Measurements from ENCODE around the gene TIAM2. TPM values are rescaled to one million over a fixed set of nuclear protein-coding genes. Genes with fewer than 3 reads are reported as not detected.

TIAM2 gene
- total and polyA plus RNA-seq, 12 donors = 4.0 to 24.7 (median 8.8) TPM

DNA sequence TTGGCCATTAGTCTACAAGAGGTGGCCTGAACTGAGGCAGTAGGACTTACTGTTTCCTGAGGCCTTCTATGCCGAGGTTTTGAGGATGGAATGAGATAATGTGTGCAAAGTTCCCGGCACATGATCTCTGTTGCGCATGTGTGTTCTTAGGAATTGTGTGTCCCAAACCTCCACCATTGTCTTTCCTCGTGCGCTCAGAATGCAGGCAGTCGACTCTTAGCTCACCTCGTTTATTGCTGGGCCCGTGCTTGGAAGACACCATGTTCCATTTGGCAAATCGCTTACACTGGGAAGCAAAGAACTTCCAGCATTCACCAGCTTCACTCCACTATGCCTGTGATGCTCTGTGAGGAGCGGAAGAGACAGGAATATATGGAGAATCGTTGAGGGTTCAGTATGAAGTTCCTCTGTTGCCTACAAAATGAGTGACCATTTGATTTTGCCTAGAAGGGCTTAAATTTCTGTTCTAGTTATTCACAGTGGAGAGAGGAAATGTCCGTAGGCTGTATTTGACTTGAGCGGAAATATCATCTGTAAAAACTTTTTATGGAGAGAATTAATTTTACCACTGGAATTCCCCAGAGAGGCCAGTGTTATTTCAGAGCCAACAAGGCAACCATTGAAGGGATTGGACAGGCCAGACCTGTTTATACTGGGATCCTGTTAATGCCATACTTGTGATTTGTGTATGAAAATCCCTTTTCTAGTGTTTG is 193.0 kb downstream of the TIAM2 start:
- intact Hi-C loops (cut with DNase I) = no loop called here
- H3K27ac ChIP-seq = no peak overlapping the region
- H3K4me1 ChIP-seq (replicated peaks in 1 of 2) = no peaks in the 10 kb centered on the region

DNA sequence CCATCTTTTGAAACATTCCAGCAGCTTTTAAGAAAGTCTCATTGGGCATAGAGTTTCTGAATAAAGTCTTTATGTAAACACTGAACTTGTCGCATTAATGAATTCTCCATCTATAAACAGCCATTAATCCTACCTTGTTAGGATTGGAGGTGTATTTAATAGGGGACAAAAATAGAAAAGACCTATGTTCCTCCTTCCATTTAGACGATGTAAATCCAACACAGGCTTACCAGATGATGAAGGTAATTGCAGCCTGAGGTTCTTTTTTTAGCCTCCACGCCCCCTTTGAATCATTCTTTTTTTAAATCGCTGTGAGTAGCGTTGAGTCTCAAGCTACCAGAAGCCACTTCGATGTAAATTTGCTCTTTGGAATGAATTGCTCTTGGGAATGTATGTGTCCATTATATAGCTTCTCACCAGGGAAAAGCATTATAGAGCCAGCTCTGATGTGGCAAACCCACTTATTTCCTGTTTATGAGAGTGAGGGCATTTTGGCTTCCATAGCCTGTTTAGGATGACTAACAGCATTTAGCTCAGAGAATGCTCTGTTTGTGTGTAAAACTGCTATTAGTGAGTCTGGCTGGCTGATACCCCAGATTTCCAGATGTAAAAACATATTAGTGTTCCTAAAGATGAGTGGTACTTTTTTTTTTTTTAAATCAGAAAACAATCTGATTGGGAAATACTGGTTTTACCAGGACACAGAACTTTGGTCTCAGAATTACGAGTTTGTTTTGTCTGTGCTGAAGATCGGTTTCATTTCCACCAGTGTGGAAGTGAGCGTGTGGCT is 193.8 kb downstream of the TIAM2 start:
- H3K27me3 ChIP-seq = no peaks in the 10 kb centered on the region
- intact Hi-C loops (cut with DNase I) = no loop called here
- H3K4me3 ChIP-seq = no peak overlapping the region
- no peak for DNase-seq
- TF ChIP-seq, protein P1, sequence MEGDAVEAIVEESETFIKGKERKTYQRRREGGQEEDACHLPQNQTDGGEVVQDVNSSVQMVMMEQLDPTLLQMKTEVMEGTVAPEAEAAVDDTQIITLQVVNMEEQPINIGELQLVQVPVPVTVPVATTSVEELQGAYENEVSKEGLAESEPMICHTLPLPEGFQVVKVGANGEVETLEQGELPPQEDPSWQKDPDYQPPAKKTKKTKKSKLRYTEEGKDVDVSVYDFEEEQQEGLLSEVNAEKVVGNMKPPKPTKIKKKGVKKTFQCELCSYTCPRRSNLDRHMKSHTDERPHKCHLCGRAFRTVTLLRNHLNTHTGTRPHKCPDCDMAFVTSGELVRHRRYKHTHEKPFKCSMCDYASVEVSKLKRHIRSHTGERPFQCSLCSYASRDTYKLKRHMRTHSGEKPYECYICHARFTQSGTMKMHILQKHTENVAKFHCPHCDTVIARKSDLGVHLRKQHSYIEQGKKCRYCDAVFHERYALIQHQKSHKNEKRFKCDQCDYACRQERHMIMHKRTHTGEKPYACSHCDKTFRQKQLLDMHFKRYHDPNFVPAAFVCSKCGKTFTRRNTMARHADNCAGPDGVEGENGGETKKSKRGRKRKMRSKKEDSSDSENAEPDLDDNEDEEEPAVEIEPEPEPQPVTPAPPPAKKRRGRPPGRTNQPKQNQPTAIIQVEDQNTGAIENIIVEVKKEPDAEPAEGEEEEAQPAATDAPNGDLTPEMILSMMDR (IDR thresholded peaks at IDR 0.05) = no peak
- TF ChIP-seq POLR2A (IDR thresholded peaks at IDR 0.05) = no peak
- H3K9me3 ChIP-seq (replicated peaks in 1 of 3) = no peaks in the 10 kb centered on the region
- H3K4me1 ChIP-seq (replicated peaks in 1 of 2) = no peaks in the 10 kb centered on the region
- 75 to 83% (median 80%) methylated on average over 9 of the region's 9 CpGs for WGBS, 4 donors
- no peak overlapping the region for H3K27ac ChIP-seq
- no peaks in the 10 kb centered on the region for H3K36me3 ChIP-seq (replicated peaks in 1 of 2)

More for the DNA sequence above, 193.0 kb downstream of the TIAM2 start:
- Histone ChIP-seq H3K4me3 (no peak overlapping the region), H3K9me3 (replicated peaks in 1 of 3) (no peaks in the 10 kb centered on the region), H3K36me3 (replicated peaks in 1 of 2) (no peaks in the 10 kb centered on the region), H3K27me3 (no peaks in the 10 kb centered on the region)
- DNase-seq = no peak
- TF ChIP-seq, protein P1 (IDR thresholded peaks at IDR 0.05) = no peak
- TF ChIP-seq POLR2A (IDR thresholded peaks at IDR 0.05) = no peak
- WGBS, 4 donors = 87 to 96% (median 93%) methylated on average over 13 of the region's 13 CpGs

DNA sequence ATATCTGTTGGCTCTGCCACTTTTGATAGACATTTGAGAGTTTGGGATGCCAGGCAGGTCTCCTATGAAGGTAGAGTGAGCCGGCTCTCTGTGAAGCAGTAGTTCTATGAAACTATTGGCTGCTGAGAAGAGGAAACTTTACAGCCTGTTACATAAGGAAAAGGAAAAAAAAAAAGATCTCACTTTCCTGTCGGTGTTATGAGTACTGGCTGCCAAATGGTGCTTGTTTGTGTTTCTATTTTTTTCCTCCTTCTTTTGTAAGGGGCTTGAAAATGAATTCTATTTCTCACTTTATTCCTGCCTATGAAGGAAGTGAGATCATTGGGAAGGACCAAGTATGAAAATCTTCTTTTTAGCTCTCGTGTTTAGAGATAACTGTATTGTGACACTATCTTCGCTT is 195.6 kb downstream of the TIAM2 start:
- H3K4me1 ChIP-seq (replicated peaks in 1 of 2) = no peaks in the 10 kb centered on the region
- DNase-seq = no peak
- intact Hi-C loops (cut with DNase I) = no loop called here
- H3K36me3 ChIP-seq (replicated peaks in 1 of 2) = no peaks in the 10 kb centered on the region
- WGBS, 4 donors = 61 to 75% (median 71%) methylated on average over 4 of the region's 4 CpGs
- no peak overlapping the region for H3K4me3 ChIP-seq
- no peak overlapping the region for H3K27ac ChIP-seq
- TF ChIP-seq POLR2A (IDR thresholded peaks at IDR 0.05) = no peak
- H3K27me3 ChIP-seq = no peaks in the 10 kb centered on the region
- H3K9me3 ChIP-seq (replicated peaks in 1 of 3) = no peaks in the 10 kb centered on the region

DNA sequence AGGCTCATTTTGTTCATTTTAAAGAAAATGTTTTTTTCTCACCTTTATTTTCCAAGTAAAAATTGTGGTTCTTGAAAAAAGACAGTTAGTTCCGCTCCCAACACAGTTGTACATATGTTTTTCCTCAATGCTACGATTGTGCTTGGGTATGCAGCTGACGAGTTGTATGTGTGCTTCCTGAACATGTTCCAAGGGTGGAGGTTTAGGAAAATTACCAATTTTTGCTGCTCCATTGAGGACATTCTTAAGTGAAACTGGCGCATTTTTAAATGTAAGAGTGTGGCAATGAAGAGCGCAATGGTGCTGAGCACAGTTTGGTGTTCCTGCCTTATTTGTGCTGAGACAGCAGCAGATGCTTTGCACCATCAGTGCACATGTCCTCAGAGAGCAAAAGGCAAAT is 198.4 kb downstream of the TIAM2 start:
- Histone ChIP-seq H3K27ac (no peak overlapping the region), H3K27me3 (no peaks in the 10 kb centered on the region), H3K4me1 (replicated peaks in 1 of 2) (no peaks in the 10 kb centered on the region), H3K9me3 (replicated peaks in 1 of 3) (no peaks in the 10 kb centered on the region), H3K4me3 (no peak overlapping the region), H3K36me3 (replicated peaks in 1 of 2) (no peaks in the 10 kb centered on the region)
- 92 to 96% (median 95%) methylated on average over 5 of the region's 5 CpGs for WGBS, 4 donors
- DNase-seq = no peak
- TF ChIP-seq, protein P1 (IDR thresholded peaks at IDR 0.05) = no peak
- TF ChIP-seq POLR2A (IDR thresholded peaks at IDR 0.05) = no peak
- intact Hi-C loops (cut with DNase I) = no loop called here

Data from adrenal gland (tissue), 12 donors.